ENCODE data around the gene TIMP2.
"Not testable (repeated sequence)": the region's sequence is repeated elsewhere in the genome, so short reads cannot be mapped to it uniquely, and the experiment has no call there.

Gene TIMP2

DNA sequence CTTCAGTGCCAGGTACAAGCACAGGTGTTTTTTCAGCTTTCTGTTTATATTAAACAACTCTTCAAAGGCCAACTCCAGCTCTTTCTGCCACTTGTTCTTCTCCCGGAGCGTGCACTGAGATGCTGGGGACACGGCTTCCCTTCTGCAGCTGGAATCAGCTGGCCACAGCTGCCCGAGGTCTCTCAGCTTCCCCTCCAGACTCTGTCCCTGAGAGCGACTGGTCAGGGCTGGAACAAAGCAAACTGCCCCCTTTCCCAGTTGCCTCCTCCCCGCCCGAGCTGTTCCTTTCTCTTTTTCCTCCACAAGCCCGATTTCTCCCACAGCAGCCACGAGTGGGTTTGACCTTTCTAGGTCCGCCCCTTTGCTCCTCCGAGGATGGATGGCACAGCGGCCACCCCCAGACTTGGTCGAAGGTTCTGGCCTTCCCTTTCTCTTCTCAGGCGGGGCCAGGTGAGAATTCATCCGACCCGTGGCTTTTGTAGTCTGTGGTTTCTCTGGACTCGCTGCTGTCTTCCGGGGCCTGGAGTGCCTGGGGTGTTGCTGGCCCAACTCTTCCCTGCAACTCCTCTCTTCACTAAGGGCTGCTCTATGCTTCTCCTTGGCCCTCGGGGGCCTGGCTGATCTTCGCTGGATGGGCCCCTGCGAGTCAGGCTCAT is 33.7 kb downstream of the TIMP2 start:
- no peak for DNase-seq (ENCODE audit: low read depth in 3 of 3, low spot score in 1 of 3)

DNA sequence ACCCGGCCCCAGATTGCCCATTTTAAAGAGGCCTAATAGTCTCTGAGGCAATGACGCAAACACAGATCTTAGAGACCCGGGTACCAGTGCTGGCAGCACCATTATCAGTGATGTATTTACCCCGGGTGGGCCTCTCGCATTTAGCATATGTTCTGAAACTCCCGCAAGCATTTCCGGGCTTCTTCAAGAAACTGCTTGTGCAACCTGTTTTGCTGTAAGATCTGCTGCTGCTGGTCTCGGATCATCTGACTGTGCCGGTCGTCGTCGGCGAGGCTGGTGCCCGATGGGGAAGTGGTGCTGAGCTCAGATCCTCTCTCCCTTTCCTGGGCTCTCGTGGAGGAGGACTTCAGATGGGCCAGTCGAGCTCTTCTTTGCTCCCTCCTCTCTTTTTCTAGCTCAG is 34.7 kb downstream of the TIMP2 start:
- peak in 2 of 3 donors; percentile 4 to 13 for DNase-seq (ENCODE audit: low read depth in 3 of 3, low spot score in 1 of 3)

DNA sequence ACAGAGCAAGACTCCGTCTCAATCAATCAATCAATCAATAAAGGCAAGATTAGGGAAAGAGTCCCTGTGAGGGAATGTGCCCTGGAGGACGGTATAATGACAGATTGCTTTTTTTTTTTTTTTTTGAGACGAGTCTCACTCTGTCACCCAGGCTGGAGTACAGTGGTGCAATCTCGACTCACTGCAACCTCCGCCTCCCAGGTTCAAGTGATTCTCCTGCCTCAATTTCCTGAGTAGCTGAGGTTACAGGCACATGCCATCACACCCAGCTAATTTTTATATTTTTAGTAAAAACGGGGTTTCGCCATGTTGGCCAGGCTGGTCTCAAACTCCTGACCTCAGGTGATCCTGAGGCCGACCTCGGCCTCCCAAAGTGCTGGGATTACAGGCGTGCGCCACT is 35.1 kb downstream of the TIMP2 start:
- DNase-seq (ENCODE audit: low read depth in 3 of 3, low spot score in 1 of 3) = not testable (repeated sequence)

DNA sequence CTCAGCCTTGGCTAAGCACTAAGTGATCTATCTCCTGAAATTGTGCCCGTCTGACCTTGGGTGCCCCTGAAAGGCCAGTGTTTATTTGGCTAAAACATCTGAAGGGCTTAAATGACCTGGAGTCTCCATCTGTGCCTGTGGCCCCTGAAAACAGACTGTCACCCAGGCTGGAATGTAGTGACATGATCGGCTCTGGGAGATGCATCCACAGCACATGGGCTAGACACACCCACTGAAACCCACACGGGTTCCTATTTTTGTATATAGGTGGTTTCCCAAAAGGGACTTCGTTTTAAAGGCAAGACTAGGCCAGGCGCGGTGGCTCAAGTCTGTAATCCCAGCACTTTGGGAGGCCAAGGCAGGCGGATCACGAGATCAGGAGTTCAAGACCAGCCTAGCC is 35.7 kb downstream of the TIMP2 start:
- DNase-seq (ENCODE audit: low read depth in 3 of 3, low spot score in 1 of 3) = no peak

DNA sequence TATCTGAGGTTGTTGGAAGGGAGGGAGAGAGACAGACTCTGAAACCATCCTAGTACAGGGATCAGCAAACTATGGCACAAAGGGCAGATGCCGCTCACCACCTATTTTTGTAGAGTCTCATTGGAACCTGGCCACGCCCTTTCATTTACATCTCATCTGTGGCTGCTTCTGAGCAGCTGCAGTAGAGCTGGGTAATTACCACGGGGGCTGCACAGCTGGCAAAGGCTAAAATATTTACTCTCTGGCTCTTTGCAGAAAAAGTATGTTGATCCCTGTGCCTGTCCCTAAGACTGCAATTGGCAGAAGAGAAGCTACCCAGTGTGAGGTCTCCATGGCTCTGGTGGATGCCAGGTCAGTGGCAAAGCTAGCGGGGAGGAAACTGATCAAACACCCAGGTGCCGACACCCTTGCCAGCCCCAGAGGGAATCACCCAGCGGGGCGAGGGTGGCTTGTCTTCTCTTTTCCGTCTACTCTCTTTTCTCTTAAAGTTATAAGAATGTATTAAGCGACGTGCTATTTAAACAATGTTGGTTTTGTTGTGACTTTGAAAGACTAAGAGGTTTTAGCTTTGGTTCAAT is 36.2 kb downstream of the TIMP2 start:
- DNase-seq (ENCODE audit: low read depth in 3 of 3, low spot score in 1 of 3) = no peak

DNA sequence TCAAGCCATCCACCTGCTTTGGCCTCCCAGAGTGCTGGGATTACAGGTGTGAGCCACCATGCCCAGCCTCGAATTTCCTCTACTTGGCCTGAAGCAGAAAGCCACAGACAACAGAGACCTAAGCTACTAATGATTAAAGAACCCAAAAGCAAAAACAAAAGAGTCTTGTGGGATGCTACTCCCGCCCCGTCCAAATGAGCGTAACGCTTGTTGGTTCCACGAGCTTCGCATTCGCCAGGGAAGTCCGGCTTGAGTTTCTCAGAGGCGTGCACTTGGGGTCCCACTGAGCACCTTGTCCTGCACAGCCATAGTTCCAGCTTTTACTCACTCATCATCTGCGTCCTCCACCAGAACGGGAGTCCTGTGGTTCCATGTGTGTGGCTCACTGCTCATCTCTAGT is 38.2 kb downstream of the TIMP2 start:
- no peak for DNase-seq (ENCODE audit: low read depth in 3 of 3, low spot score in 1 of 3)

DNA sequence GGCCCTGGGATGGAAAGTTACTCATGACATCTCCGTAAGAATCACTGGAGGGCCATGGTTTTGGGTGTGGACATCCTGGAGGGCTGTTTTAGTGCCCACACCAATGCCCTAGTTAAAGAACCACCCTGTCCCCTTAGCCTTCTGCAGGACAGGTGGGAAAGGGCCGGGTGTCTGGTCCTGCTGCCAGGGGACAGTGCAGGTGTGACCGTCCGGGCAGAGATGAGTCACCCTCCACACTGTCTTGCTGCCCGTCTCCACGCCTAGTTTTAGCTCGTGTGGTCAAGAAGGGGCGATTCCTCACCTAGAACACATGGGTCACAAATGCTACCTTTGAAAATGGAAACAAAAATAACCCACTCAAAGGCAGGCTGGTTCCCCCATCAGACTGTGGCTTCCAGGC is 39.2 kb downstream of the TIMP2 start:
- DNase-seq (ENCODE audit: low read depth in 3 of 3, low spot score in 1 of 3) = no peak

DNA sequence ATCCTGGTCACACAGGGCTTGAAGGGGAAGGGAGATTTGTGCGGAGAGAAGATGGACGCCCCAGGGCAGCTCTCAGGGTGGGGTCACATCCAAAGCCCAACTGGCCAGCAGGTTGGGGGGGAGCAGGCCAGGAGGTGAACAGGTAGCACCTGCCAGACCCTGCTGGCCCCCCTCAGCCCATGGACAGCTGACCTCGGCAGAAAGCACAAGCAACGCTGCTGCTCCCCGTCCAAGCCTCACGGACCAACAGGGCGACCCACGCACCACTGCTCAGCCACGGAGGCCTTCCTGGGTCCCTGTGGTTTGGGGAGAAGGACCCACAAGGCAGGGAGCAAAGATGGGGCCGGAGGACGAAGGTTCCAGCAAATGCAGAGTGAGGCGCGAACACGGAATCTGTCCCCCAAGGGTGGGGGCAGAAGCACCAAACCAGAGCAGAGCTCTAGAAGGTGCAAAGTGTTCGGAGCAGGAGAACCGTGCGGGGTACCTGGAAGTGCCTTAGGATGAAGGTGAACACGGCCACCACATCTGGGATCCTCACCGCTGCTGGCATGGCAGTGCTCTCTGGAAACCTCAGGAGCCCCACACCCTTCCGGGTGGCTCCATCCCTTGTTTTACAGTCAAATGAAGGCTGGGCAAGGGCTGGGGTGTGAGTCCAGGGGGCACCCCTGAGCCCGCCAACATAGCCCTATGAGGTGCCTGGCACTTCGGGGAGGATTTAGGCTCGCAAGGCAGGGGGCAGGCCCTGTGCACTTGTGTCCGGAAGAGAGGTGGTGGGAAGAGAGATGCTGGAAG is 40.1 kb downstream of the TIMP2 start:
- no peak for DNase-seq (ENCODE audit: low read depth in 3 of 3, low spot score in 1 of 3)

DNA sequence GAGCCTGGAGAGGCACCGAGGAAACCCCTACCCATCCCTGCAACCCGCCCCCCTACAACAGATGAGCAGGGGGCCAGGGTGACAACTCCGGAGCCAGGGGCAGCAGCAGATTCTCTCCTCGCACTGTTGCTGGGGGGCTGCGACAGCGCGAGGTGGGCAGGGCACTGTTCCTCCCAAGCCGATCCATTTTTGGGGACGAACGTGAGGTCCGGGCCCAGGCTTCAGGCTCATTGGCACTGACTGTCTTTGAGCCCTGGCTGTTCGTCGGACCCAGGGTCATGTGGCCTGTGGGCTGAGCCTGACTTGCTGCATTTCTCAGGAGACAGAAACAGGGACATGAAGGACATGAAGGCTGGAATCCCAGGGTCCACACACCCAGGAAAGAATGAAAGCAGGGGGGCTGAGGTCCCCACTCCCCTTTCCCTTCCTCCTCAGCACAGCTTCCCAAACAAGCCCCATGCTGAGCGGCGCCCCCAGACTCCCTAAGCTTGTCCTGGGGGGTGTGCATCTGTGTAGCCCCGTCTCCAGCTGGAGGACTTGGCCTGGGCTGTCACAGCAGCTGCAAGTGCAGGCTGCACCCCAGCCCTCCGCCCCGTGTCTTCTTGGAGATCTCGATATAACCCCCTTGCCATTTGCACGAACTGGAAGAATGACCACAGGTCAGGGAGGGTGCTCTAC is 40.9 kb downstream of the TIMP2 start:
- DNase-seq (ENCODE audit: low read depth in 3 of 3, low spot score in 1 of 3) = no peak

DNA sequence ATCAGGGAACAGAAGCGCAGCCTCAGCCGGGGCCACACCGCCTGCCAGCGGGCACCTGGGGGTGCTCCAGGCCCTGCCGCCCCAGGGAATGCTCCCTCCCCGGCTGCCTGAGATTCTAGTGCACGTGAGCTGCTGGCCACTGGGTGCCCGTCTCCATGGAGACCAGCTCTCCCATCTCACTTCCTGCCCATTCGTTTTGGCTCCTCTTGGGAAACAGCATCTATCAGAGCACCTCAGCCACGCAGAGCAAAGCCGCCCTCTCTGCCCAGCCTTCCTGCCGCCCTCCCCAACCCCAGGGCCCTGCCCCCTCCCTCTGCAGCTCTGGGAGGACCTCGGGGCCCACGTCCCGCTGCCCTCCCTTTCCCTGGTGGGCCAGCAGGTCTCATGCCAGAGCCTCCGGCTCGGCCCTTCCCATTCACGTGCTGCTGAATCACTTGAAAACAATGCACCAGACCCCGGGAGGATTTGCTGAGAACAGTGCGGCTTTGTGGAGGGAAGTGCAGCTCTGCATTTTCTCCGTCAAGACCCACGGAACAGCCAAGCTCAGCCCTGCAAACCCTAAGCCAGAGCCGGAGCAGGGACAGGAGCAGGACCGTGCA is 41.6 kb downstream of the TIMP2 start:
- no peak for DNase-seq (ENCODE audit: low read depth in 3 of 3, low spot score in 1 of 3)

DNA sequence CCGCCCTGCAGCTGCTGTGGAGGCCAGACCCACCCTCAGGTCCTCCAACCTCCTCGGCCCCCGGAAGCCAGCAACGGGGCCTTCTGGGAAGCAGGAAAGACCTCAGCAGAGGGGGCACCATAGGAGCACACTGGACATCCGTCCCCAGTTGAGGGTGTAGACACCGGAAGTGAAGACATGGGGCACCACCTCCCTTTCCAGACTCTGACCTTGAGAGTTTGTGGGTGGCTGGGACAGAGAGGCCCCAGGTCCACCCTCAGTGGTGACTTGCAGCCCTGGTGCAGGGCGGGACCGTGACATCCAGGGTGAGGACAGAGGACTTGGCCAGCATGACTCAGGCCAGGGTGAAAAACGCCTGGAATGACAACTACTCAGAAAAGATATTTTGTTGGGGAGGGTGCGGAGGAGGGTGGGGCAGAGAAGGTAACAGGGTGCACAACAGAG is 42.1 kb downstream of the TIMP2 start:
- no peak for DNase-seq (ENCODE audit: low read depth in 3 of 3, low spot score in 1 of 3)

DNA sequence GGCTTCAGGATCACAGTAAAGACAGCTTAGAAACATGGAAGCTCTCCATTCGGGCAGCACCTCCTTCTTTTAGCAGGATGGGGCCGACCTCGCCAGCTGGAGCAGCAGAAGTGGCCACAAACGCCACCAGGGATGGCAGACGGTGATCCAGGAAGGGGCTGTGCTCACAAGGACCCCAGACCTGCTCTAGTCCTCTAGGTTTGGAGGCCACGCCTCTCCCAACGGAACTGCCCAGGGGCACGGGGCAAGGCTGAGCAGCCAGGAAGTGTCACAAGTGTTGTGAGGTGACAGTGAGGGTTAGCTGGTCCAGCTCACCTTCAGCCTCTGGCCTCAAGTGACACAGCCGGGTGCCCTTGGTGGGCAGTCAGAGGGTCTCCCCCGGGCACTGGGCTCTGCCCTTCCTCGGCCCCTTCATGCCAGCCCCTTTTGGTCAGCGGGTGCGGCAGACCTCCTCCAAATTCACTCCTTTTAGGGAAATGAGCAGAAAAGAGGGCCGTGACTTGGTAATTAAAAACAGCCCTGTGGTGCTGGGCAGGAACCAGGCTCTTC is 42.6 kb downstream of the TIMP2 start:
- no peak for DNase-seq (ENCODE audit: low read depth in 3 of 3, low spot score in 1 of 3)

DNA sequence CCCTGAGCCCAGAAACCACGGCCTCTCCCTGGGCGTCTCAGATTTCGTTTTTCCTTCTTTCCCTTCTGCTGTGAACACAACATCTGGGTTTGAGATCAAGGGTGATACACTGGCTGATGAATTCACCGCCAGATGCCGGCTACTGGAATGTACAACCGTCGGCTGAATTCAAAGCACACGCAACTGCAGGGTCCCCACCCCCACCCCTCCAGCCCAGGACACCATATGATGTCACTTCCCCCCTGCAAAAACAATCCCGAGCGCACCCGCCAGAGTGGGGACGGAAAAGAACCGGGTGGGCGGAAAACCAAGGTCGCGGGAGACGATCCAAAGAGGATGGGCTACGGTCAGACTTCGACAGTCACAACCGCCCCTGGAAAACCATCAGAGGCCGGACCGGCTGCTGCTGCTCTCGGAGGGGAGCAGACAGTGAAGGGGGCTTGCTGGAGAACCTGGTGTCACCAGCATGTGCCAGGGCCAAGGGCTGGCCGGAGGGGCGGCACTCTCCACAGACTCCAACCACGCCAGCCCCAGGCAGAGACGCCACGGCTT is 45.5 kb downstream of the TIMP2 start:
- DNase-seq (ENCODE audit: low read depth in 3 of 3, low spot score in 1 of 3) = peak in 1 of 3 donors; percentile 8

DNA sequence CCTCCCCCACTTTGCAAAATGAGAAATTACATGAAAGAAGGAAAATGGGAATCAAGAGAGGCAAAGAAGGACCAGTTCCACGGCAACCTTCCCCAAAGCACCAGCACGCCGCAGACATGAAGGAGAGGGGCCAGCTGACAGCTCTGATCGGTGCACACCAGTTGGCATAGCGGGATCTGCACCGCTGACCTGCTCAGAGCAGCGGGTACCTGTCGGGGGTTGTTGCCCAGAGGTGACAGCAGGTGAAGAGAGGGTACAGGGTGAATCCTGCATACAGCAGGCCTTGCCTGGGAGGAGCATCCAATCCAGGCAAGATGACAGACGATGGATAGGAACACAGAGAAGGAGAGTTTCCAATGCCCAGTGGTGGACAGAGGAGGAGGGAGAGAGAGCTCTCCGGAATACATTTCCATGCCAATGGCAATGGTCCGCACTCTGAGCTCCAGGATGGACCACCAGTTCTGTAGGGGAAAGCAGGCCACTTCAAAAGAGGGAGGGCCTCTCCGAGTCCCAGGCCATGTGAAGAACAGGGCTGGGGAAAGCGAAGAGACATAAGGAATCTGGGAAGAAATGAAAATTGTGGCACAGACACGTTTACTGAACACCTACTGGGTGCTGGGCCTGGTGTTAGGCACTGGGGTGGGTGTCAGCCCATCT is 46.2 kb downstream of the TIMP2 start:
- no peak for DNase-seq (ENCODE audit: low read depth in 3 of 3, low spot score in 1 of 3)

DNA sequence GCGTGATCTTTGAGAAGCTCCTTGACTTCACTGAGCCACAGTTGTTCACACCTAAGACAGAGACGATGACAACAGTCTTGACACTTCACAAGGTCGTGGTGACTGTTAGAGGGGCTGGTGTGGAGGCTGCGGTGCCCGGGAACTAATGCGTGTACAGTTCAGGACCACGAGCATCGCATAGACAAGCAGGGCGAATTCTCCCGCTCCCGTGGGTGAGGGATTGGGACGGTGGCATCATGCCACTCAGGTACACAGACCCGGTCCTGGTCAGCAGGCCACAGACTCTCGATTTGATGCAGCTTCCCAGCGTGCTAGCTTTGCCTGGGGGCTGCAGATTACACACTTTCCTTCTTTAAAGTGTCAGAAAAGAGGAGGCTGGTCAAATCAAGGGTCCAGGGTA is 46.9 kb downstream of the TIMP2 start:
- DNase-seq (ENCODE audit: low read depth in 3 of 3, low spot score in 1 of 3) = no peak

DNA sequence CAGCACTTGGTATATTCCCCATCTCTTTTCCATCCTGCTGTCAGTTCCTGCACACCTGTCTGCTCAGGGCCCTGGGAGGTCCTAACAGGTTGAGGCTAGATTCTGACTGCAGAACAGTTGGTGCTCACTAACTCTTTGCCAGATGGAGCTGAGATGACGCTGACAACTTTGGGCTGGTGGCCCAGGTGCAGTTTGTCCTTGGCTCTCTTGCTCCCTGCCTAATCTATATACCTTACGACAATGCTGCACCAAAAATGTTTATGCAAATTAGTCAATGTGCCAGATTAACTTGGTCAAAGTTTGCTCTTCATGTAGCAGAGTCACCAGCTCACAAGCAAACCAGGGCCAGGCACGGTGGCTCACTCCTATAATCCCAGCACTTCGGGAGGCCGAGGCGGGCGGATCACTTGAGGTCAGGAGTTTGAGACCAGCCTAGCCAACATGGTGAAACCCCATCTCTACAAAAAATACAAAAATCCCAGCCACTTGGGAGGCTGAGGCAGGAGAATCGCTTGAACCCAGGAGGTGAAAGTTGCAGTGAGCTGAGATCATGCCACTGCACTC is 48.2 kb downstream of the TIMP2 start:
- DNase-seq (ENCODE audit: low read depth in 3 of 3, low spot score in 1 of 3) = not testable (repeated sequence)

DNA sequence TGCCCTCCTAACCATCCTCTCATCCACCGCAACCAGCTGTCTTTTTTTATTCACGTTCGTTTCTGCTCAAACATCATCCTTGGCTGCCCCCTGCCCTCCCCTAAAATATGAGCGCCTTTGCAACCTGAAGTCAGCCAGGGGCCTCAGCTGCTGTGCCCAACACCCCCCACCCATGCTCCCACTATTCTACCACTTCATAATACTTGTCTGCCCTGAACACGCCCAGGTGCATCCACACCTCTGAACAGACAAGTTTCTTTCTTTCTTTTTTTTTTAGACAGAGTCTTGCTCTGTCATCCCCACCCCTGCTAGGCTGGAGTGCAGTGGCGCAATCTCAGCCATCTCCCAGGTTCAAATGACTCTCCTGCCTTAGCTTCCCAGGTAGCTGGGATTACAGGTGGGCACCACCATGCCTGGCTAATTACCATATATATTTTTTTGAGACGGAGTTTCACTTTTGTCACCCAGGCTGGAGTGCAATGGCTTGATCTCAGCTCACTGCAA is 49.0 kb downstream of the TIMP2 start:
- no peak for DNase-seq (ENCODE audit: low read depth in 3 of 3, low spot score in 1 of 3)

DNA sequence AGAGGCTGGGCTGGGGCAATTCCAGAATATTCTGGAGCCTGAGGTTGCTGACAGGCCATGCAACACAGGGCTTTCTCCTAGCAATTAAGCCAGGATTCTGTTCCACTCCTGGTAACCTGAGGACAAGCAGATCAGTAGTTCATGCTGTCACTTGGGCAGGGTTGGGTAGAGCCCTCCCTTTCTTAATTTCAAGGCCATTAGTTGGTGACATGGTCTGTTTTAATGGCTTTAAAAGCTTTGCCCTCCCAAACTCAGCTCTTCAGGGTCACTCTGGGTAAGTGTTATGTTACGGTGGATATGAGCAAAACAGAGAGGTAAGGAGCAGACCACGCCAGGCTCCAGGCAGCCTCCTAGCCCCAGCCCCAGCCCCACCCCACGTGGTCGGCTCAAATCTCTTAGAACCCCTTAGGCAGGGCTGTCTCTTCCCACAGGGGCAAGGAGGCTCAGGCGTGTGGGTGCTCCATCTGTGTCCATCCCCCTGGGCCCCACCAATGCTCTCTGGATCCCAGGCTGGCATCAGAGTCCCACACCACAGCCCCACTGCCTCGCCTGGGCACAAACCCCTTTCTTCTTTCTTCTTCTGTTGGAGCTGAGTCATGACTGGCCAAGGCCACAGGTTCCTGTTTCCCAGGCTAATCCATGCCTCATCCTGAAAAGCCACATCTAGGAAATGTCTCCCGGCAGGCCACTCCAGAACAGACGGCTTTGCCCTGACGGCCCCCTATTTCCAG is 49.7 kb downstream of the TIMP2 start:
- no peak for DNase-seq (ENCODE audit: low read depth in 3 of 3, low spot score in 1 of 3)

Measured in stimulated activated CD4-positive, alpha-beta T cell treated with anti-CD3 and anti-CD28 coated beads, TNF-alpha, amount 100 ng/mL, for 1 hour (primary cell).